Effector CD4-positive, alpha-beta T cell (primary cell): Measurements from ENCODE around the gene NINJ2.
A peak's percentile ranks its signal among the peaks of the same experiment; 100 is the strongest.
"Not testable (repeated sequence)": the region's sequence is repeated elsewhere in the genome, so short reads cannot be mapped to it uniquely, and the experiment has no call there.

Experiments
- DNase-seq: peaks from one replicate; pipeline ENCODE4 v3.0.0-alpha.2; 2020

Gene NINJ2

GRCh38 chr12:585062-586061, 77.9 kb downstream of the NINJ2 start:
- DNase-seq: no peak

GRCh38 chr12:583251-583869, 79.9 kb downstream of the NINJ2 start:
- DNase-seq: no peak

- no peak for DNase-seq
These were observed 81.5 kb downstream of the NINJ2 start for GRCh38 chr12:581746-582145.

- DNase-seq: no peak
These were observed 81.9 kb downstream of the NINJ2 start for GRCh38 chr12:581321-581720.

- no peak for DNase-seq
These were observed 82.4 kb downstream of the NINJ2 start for GRCh38 chr12:580813-581212.

GRCh38 chr12:579420-580110, 83.7 kb downstream of the NINJ2 start:
- DNase-seq: no peak

GRCh38 chr12:578748-579419, 84.4 kb downstream of the NINJ2 start:
- DNase-seq: no peak

- not testable (repeated sequence) for DNase-seq
These were observed 85.1 kb downstream of the NINJ2 start for GRCh38 chr12:577994-578747.

GRCh38 chr12:576615-577110, 86.6 kb downstream of the NINJ2 start:
- no peak for DNase-seq

GRCh38 chr12:575948-576614, 87.2 kb downstream of the NINJ2 start:
- DNase-seq: peak; percentile 76

- no peak for DNase-seq
These were observed 88.1 kb downstream of the NINJ2 start for GRCh38 chr12:575129-575502.

- no peak for DNase-seq
These were observed 88.6 kb downstream of the NINJ2 start for GRCh38 chr12:574475-575128.

GRCh38 chr12:573232-573631, 90.0 kb downstream of the NINJ2 start:
- no peak for DNase-seq

- no peak for DNase-seq
These were observed 90.7 kb downstream of the NINJ2 start for GRCh38 chr12:572532-572899.

GRCh38 chr12:571795-572531, 91.3 kb downstream of the NINJ2 start:
- no peak for DNase-seq

- no peak for DNase-seq
These were observed 92.1 kb downstream of the NINJ2 start for GRCh38 chr12:570921-571794.

GRCh38 chr12:570435-570920, 92.8 kb downstream of the NINJ2 start:
- DNase-seq: no peak

- peak; percentile 87 for DNase-seq
These were observed 93.3 kb downstream of the NINJ2 start for GRCh38 chr12:569803-570434.
